PFSK-1 (cell line): ENCODE measurements around the gene NRBP1.

Experiments used
- FOXP2 ChIP-seq: optimal IDR thresholded peaks from 2 replicates; pipeline ENCODE3; 2011; ENCODE audit warnings: borderline replicate concordance, control low read depth, inconsistent platforms; ENCODE audit not compliant: insufficient read depth; ENCODE audit errors: extremely low read length, extremely low read depth
- POLR2AphosphoS5 ChIP-seq: IDR thresholded peaks from 2 replicates; pipeline ENCODE4 v1.6.1; 2012; ENCODE audit warnings: low read depth, mild to moderate bottlenecking, control low read depth, low read length, moderate library complexity
- SIN3A ChIP-seq: IDR thresholded peaks from 2 replicates; pipeline ENCODE4 v1.6.1; 2012; ENCODE audit warnings: mild to moderate bottlenecking, low read length, moderate library complexity, borderline replicate concordance; ENCODE audit not compliant: insufficient read depth
- TAF1 ChIP-seq: IDR thresholded peaks from 2 replicates; pipeline ENCODE4 v1.6.1; 2012; ENCODE audit warnings: low read length, control low read depth, borderline replicate concordance; ENCODE audit not compliant: insufficient read depth
- TF ChIP-seq, protein P1 (sequence below), 2 experiments: IDR thresholded peaks; 2 replicates each; pipeline versions ENCODE4 v1.6.1 to v1.8.0; 2011 to 2012; ENCODE audit warnings: low read depth in 2 of 2, low read length in 2 of 2, control low read depth in 1 of 2, inconsistent platforms in 1 of 2, mild to moderate bottlenecking in 1 of 2, moderate library complexity in 1 of 2; ENCODE audit not compliant: insufficient read depth in 1 of 2

NRBP1 gene

DNA sequence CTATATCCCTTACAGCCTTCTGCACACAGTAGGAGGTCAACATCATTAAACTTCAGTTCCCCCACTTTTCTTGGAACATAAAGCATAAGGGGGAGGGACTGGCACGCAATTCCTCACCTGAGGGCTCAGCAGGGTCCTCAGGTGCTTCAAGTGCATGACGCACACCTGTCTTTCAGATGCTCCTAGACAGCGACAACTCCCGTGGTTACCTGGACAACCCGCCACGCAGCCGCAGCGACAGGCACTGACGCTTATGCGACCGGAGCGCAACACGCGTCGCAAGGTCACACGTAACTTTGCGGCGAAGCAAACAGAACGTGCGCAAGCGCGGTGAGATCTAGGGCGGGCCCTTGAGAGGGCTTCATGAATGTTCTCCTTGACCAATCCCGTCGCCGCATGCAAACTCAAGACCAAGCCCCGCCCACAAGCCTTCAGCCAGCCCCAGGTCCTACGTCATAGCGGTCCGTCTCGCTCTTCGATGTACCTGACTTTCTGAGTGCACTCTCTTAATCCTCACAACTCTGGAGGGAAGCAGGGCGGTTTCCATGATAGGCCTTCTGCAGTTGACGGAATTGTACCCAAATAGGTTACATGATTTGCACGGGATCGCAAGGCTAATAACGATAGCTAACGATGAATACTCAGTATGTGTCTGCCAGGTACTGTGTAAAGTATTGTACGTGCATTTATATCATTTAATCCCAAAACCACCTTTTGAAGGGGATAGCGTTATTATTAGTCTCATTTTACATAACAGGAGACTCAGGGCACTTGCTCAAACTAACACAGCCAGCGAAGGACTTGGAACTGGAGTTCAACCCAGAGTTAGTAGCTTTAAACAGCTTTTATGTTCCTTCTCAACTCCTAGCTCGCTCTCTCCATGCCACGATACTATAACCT is 61.3 kb downstream of the NRBP1 start, which contains the start of gene IFT172:
TSS of gene IFT172 (minus strand) at position 246 of the 900 bp plus-strand sequence. CDS start at position 156, 90 bp downstream.
- TF ChIP-seq, protein P1, sequence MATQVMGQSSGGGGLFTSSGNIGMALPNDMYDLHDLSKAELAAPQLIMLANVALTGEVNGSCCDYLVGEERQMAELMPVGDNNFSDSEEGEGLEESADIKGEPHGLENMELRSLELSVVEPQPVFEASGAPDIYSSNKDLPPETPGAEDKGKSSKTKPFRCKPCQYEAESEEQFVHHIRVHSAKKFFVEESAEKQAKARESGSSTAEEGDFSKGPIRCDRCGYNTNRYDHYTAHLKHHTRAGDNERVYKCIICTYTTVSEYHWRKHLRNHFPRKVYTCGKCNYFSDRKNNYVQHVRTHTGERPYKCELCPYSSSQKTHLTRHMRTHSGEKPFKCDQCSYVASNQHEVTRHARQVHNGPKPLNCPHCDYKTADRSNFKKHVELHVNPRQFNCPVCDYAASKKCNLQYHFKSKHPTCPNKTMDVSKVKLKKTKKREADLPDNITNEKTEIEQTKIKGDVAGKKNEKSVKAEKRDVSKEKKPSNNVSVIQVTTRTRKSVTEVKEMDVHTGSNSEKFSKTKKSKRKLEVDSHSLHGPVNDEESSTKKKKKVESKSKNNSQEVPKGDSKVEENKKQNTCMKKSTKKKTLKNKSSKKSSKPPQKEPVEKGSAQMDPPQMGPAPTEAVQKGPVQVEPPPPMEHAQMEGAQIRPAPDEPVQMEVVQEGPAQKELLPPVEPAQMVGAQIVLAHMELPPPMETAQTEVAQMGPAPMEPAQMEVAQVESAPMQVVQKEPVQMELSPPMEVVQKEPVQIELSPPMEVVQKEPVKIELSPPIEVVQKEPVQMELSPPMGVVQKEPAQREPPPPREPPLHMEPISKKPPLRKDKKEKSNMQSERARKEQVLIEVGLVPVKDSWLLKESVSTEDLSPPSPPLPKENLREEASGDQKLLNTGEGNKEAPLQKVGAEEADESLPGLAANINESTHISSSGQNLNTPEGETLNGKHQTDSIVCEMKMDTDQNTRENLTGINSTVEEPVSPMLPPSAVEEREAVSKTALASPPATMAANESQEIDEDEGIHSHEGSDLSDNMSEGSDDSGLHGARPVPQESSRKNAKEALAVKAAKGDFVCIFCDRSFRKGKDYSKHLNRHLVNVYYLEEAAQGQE (IDR thresholded peaks at IDR 0.05; ENCODE audit: insufficient read depth in 1 of 2, low read depth in 2 of 2, low read length in 2 of 2) = no peak
- peak; percentile 79; the same call in 1 of the 2 replicates for TF ChIP-seq SIN3A
- TF ChIP-seq FOXP2 = peak; percentile 98
- TF ChIP-seq POLR2AphosphoS5 = peak; percentile 91
- peak; percentile 41; the same call in 1 of the 2 replicates for TF ChIP-seq TAF1
